ENCODE data around the gene ZNF322.

Gene ZNF322

GRCh38 chr6:26613689-26614683 is 45.6 kb downstream of the ZNF322 start:
- DNase-seq: no peak

- DNase-seq: no peak
Measured at GRCh38 chr6:26613201-26613600, 46.3 kb downstream of the ZNF322 start.

- DNase-seq: no peak
Measured at GRCh38 chr6:26611599-26611998, 47.9 kb downstream of the ZNF322 start.

GRCh38 chr6:26609463-26609862 is 50.1 kb downstream of the ZNF322 start:
- DNase-seq: no peak

GRCh38 chr6:26607434-26608230 is 51.9 kb downstream of the ZNF322 start:
- peak; percentile 56 for DNase-seq

- no peak for DNase-seq
Measured at GRCh38 chr6:26604797-26605196, 54.7 kb downstream of the ZNF322 start.

GRCh38 chr6:26604026-26604425 is 55.5 kb downstream of the ZNF322 start:
- no peak for DNase-seq

GRCh38 chr6:26602262-26602661 is 57.3 kb downstream of the ZNF322 start:
- no peak for DNase-seq

- no peak for DNase-seq
Measured at GRCh38 chr6:26600759-26601158, 58.8 kb downstream of the ZNF322 start.

GRCh38 chr6:26599591-26599990 is 60.0 kb downstream of the ZNF322 start:
- DNase-seq: no peak

- DNase-seq: no peak
Measured at GRCh38 chr6:26599134-26599533, 60.4 kb downstream of the ZNF322 start.

- DNase-seq: no peak
Measured at GRCh38 chr6:26598267-26598666, 61.3 kb downstream of the ZNF322 start.

- DNase-seq: no peak
Measured at GRCh38 chr6:26597821-26598220, 61.7 kb downstream of the ZNF322 start.

GRCh38 chr6:26597389-26597766 is 62.2 kb downstream of the ZNF322 start:
- no peak for DNase-seq

- peak; percentile 98 for DNase-seq
Measured at GRCh38 chr6:26596579-26597388, 62.8 kb downstream of the ZNF322 start, which contains the start of gene ABT1. ABT1 (plus strand) TSS chr6:26596953; CDS start chr6:26596983, 30 bp downstream.

- peak; percentile 95 for DNase-seq
Measured at GRCh38 chr6:26595669-26596269, 63.8 kb downstream of the ZNF322 start.

GRCh38 chr6:26594730-26595632 is 64.6 kb downstream of the ZNF322 start:
- DNase-seq: peak; percentile 81

GRCh38 chr6:26594131-26594498 is 65.4 kb downstream of the ZNF322 start:
- DNase-seq: no peak

GRCh38 chr6:26593278-26594130 is 66.0 kb downstream of the ZNF322 start:
- DNase-seq: no peak

GRCh38 chr6:26592649-26593048 is 66.9 kb downstream of the ZNF322 start:
- no peak for DNase-seq
